NT2/D1 (cell line): Measurements from ENCODE around the gene SLCO3A1.

Experiments
- SUZ12 ChIP-seq: IDR thresholded peaks from 2 replicates; pipeline ENCODE4 v1.6.1; 2011; ENCODE audit not compliant: insufficient read length, insufficient read depth; ENCODE audit errors: extremely low read depth
- YY1 ChIP-seq: IDR thresholded peaks from 2 replicates; pipeline ENCODE4 v1.6.1; 2011; ENCODE audit not compliant: insufficient read length, insufficient read depth

DNA sequence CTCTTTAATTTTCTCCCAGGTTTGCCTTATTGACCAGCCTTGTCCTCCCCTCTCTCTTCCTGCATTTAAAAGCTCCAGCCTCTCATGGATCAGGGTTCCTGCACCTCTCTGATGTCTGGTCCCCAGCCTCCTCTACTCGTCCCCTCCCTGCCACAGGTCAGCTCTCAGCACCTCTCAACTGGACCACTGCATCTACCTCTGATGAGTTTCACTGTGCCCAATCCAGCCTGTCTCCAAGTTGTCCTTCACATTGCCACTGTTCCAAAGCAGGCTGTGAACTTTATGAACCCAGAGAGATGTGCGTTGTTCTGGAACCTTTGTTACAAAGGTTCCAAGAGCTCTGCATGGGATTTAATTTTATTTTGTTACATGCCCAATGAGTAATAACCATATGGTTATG is 76.6 kb downstream of the SLCO3A1 start:
- TF ChIP-seq YY1 (no peak), SUZ12 (no peak)
